Cardiac ventricle fibroblast (primary cell): ENCODE measurements around the gene GPR82. TPM values are rescaled to one million over a fixed set of nuclear protein-coding genes. Genes with fewer than 3 reads are reported as not detected.

Experiments
- total RNA-seq: library from RNA; depleted of rRNA; stranded (reverse); fragments of >200 nt; gene quantifications from 2 replicates; pipeline ENCODE4 v1.2.3, GENCODE V29; 2015

The GPR82 gene, protein sequence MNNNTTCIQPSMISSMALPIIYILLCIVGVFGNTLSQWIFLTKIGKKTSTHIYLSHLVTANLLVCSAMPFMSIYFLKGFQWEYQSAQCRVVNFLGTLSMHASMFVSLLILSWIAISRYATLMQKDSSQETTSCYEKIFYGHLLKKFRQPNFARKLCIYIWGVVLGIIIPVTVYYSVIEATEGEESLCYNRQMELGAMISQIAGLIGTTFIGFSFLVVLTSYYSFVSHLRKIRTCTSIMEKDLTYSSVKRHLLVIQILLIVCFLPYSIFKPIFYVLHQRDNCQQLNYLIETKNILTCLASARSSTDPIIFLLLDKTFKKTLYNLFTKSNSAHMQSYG
- total RNA-seq, result not detected in 2 replicates

DNA sequence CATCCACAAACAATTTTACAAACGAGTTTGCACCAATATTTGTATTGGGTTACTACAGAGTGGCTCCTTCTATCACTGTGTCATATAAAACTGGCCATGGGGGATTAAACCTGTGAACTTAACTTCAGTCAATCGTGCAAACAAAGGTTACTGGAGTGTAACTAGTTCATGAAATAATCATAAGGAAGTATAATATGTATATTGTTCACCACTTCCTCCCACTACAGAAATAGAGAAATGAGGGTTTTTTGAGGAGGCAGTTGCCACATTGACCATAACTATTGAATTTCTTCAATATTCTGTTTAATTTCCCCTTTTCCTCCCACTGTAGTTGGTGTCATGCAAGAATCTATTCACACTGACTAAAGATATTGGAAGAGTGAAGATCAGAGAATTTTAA lies at the start of gene GPR82:
Gene GPR82, plus strand, starts transcription at position 356 of the 400 bp plus-strand sequence. CDS start 2,846 bp downstream, outside the sequence.

DNA sequence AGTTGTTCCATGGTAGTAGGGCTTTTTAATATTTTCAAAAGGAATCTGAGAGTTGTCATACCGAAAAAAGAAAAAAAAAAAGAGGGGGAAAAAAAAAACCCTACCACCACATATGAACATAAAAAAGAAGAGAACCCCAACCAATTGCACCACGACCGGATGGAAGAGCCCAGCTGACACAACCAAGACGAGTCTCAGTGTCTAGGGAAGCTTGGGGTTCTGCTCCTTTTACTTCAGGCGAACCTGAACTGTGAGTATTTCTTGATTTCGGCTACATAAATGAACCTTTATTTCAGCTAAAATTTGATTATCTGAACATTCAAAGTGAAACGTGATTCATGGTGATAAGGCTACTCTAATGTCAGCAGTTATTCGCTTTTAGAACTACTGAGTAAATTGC lies 35.1 kb upstream of the GPR82 start, which contains the start of gene GPR34:
Gene GPR34, plus strand, starts transcription at position 139 of the 400 bp plus-strand sequence. CDS start 6,661 bp downstream, outside the sequence.

Other genes with a start within 250 kb of the GPR82 start
- gene GPR34, start 35.2 kb upstream of the GPR82 start, total RNA-seq, result not detected in 2 replicates
- gene CASK, start 199.4 kb downstream of the GPR82 start, total RNA-seq, result 23.5 and 87.7 TPM in 2 replicates